NCI-H524 (cell line): ENCODE results near the gene TACC2.

ENCODE experiments used
- DNase-seq, 2 experiments: peaks; one replicate each; lab custom pipeline; 2025; lab: John Stamatoyannopoulos, UW

The TACC2 gene

GRCh38 chr10:122297583-122297982 lies 308.6 kb downstream of the TACC2 start:
- DNase-seq = no peak

GRCh38 chr10:122298206-122298597 lies 309.2 kb downstream of the TACC2 start:
- no peak for DNase-seq

GRCh38 chr10:122298598-122299301 lies 309.8 kb downstream of the TACC2 start:
- DNase-seq = peak; percentile 11 to 37

- DNase-seq = no peak
Measured at GRCh38 chr10:122299423-122300075, 310.6 kb downstream of the TACC2 start.

GRCh38 chr10:122301055-122301810 lies 312.3 kb downstream of the TACC2 start:
- no peak for DNase-seq

- no peak for DNase-seq
Measured at GRCh38 chr10:122301811-122302115, 312.8 kb downstream of the TACC2 start.

- DNase-seq = no peak
Measured at GRCh38 chr10:122302315-122302714, 313.4 kb downstream of the TACC2 start.

- DNase-seq = no peak
Measured at GRCh38 chr10:122303271-122304053, 314.5 kb downstream of the TACC2 start.
